PC-9 (cell line): ENCODE measurements around the gene MIGA1. TPM values are rescaled to one million over a fixed set of nuclear protein-coding genes. Genes with fewer than 3 reads are reported as not detected.

ENCODE experiments used
- BruUV-seq: library from RNA; stranded (reverse); fragments of 400-500 nt; replicated peaks from 2 replicates; lab custom pipeline; 2021; lab: Mats Ljungman, UMichigan
- CTCF ChIA-PET: fragments of 300-600 bp; sonication (Branson Sonifier 250); formaldehyde crosslinking; loops from one replicate; lab custom pipeline; 2022; ENCODE audit warnings: antibody characterized with exemption; lab: Charles Lee
- POLR2A ChIA-PET: fragments of 300-600 bp; sonication (Branson Sonifier 250); formaldehyde crosslinking; loops from one replicate; lab custom pipeline; 2022; ENCODE audit warnings: antibody characterized with exemption; ENCODE audit not compliant: unreplicated experiment; lab: Charles Lee
- DNase-seq, 2 experiments: peaks; one replicate each; pipeline versions ENCODE4 v3.0.0 to v3.0.0-alpha.2; 2015 to 2022; ENCODE audit warnings: mixed read lengths in 1 of 2
- H2AFZ ChIP-seq: fragments of 200-600 bp; sonication (generic); 2 replicates; pipeline ENCODE4 v1.8.1; 2017; ENCODE audit warnings: antibody characterized with exemption
- H3F3A ChIP-seq: fragments of 200-600 bp; sonication (generic); 2 replicates; pipeline ENCODE4 v1.8.1; 2017; ENCODE audit warnings: antibody characterized with exemption, mild to moderate bottlenecking, low read depth; ENCODE audit not compliant: insufficient read depth
- H3K27ac ChIP-seq: fragments of 200-600 bp; sonication (generic); 2 replicates; pipeline ENCODE4 v1.6.1; 2016; ENCODE audit warnings: mixed run types
- H3K27me3 ChIP-seq: fragments of 200-600 bp; sonication (generic); 2 replicates; pipeline ENCODE4 v1.6.1; 2016; ENCODE audit warnings: low read depth, mixed run types; ENCODE audit not compliant: insufficient read depth
- H3K36me3 ChIP-seq: fragments of 200-600 bp; sonication (generic); 2 replicates; pipeline ENCODE4 v1.6.1; 2016; ENCODE audit warnings: low read depth, mixed run types
- H3K4me1 ChIP-seq: fragments of 200-600 bp; sonication (generic); replicated peaks from 2 replicates; pipeline ENCODE4 v1.6.1; 2016; ENCODE audit warnings: mixed run types; ENCODE audit not compliant: insufficient read depth
- H3K4me2 ChIP-seq: fragments of 200-600 bp; sonication (generic); 2 replicates; pipeline ENCODE4 v1.6.1; 2017; ENCODE audit warnings: mixed run types
- H3K4me3 ChIP-seq: fragments of 200-600 bp; sonication (generic); 2 replicates; pipeline ENCODE4 v1.6.1; 2016; ENCODE audit warnings: mixed run types
- H3K79me2 ChIP-seq: fragments of 200-600 bp; sonication (generic); 2 replicates; pipeline ENCODE4 v1.6.1; 2017; ENCODE audit warnings: low read depth, mixed run types
- H3K9me2 ChIP-seq: fragments of 200-600 bp; sonication (generic); 2 replicates; pipeline ENCODE4 v1.8.1; 2017; ENCODE audit warnings: mild to moderate bottlenecking; ENCODE audit not compliant: insufficient read depth
- H3K9me3 ChIP-seq: fragments of 200-600 bp; sonication (generic); 2 replicates; pipeline ENCODE4 v1.8.1; 2016; ENCODE audit warnings: low read depth; ENCODE audit not compliant: insufficient read depth
- H4K20me1 ChIP-seq: fragments of 200-600 bp; sonication (generic); 2 replicates; pipeline ENCODE4 v1.8.1; 2017; ENCODE audit not compliant: insufficient read depth
- EZH2 ChIP-seq: fragments of 200-600 bp; sonication (generic); IDR thresholded peaks from 2 replicates; pipeline ENCODE4 v1.8.0; 2017; ENCODE audit warnings: antibody characterized with exemption, low read depth
- intact Hi-C: fragments of 100-400 bp; cut with micrococcal nuclease; formaldehyde crosslinking; loops from one replicate; pipeline ENCODE4 v1.10.0; 2022; ENCODE audit not compliant: unreplicated experiment
- total RNA-seq: library from RNA; stranded (reverse); gene quantifications from 2 replicates; pipeline ENCODE4 v1.2.3, GENCODE V29; 2021
- TF ChIP-seq, protein P1 (sequence below): fragments of 200-600 bp; sonication (generic); conservative IDR thresholded peaks from 2 replicates; pipeline ENCODE4 v1.6.1; 2017; ENCODE audit warnings: mixed run types, antibody characterized with exemption, mild to moderate bottlenecking, moderate library complexity

The MIGA1 gene
- total RNA-seq, 1 experiment from 2014 or later = 11.5 TPM

DNA sequence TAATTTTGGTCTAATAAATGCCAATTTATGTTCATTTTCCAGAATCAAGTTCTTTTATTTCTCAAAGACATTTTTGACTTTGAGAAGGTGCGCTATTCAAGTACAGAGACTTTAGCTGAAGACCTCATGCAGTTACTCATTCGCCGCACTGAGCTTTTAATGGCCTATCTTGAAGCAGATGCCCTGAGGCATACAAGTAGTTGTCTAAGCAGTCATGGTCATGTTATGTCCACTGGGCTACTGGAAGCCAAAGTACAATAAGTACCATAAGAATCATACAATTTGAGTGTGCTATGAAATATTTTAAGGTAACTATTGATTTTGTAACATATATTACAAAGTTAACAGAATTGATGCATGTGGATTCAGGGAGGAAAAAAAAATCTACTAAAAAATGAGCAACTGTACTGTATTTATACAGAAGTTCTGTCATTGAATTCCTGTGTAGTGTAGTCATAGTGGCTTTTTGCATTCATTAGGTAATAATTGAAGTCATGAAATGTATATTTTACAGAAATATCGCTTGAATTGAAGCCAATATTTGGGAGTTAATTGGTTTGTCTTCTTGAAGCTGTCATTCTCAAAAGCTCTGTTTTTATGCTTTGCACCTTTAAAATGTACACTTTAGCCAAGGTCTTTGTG lies 95.5 kb downstream of the MIGA1 start:
- Histone ChIP-seq H3K79me2 (no peaks in the 10 kb centered on the region), H3K4me1 (peaks cover 10% of the 10 kb centered on the region), H4K20me1 (no peaks in the 10 kb centered on the region), H2AFZ (no peak overlapping the region), H3K4me2 (no peak overlapping the region), H3K4me3 (no peak overlapping the region), H3K27ac (no peak overlapping the region), H3K9me2 (no peaks in the 10 kb centered on the region), H3K36me3 (no peaks in the 10 kb centered on the region), H3K27me3 (no peaks in the 10 kb centered on the region), H3F3A (no peaks in the 10 kb centered on the region), H3K9me3 (no peaks in the 10 kb centered on the region)
- no TSS peak for BruUV-seq
- no peak for TF ChIP-seq EZH2
- TF ChIP-seq, protein P1, sequence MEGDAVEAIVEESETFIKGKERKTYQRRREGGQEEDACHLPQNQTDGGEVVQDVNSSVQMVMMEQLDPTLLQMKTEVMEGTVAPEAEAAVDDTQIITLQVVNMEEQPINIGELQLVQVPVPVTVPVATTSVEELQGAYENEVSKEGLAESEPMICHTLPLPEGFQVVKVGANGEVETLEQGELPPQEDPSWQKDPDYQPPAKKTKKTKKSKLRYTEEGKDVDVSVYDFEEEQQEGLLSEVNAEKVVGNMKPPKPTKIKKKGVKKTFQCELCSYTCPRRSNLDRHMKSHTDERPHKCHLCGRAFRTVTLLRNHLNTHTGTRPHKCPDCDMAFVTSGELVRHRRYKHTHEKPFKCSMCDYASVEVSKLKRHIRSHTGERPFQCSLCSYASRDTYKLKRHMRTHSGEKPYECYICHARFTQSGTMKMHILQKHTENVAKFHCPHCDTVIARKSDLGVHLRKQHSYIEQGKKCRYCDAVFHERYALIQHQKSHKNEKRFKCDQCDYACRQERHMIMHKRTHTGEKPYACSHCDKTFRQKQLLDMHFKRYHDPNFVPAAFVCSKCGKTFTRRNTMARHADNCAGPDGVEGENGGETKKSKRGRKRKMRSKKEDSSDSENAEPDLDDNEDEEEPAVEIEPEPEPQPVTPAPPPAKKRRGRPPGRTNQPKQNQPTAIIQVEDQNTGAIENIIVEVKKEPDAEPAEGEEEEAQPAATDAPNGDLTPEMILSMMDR = no peak
- POLR2A ChIA-PET = interaction anchor here (0.5 kb wide), 1 partner anchor 196 kb away, joined by 3 read pairs; no protein-coding TSS in a partner anchor
- DNase-seq = peak in 1 of 2 experiments; percentile 52
- CTCF ChIA-PET = no interaction called here
- intact Hi-C loops = no loop called here

DNA sequence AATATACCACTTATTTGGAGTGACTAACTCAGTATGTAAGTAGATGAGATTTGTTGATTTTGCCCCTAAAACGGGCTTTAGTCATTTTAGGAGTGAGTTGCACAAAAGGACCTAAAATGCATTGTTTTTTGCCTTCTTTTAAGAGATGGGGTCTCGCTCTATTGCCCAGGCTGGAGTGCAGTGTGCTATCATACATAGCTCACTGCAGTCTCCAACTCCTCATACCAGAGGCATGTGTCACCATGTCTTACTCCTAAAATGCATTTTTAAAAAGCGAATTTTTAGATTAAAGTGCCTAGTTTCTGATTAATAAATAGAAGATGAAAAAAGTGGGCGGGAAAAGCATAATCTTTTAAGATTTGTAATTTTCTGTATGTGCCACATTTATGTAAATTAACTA lies 97.4 kb downstream of the MIGA1 start:
- POLR2A ChIA-PET = no interaction called here
- H3K4me2 ChIP-seq = no peak overlapping the region
- no peak overlapping the region for H3K27ac ChIP-seq
- H3K9me2 ChIP-seq = no peaks in the 10 kb centered on the region
- no TSS peak for BruUV-seq
- H3K4me3 ChIP-seq = no peak overlapping the region
- no peaks in the 10 kb centered on the region for H3K36me3 ChIP-seq
- intact Hi-C loops = no loop called here
- H3F3A ChIP-seq = no peaks in the 10 kb centered on the region
- no peak overlapping the region for H2AFZ ChIP-seq
- no peaks in the 10 kb centered on the region for H3K9me3 ChIP-seq
- no peaks in the 10 kb centered on the region for H4K20me1 ChIP-seq
- CTCF ChIA-PET = no interaction called here
- H3K27me3 ChIP-seq = no peaks in the 10 kb centered on the region
- peaks cover 10% of the 10 kb centered on the region for H3K4me1 ChIP-seq
- H3K79me2 ChIP-seq = no peaks in the 10 kb centered on the region
- TF ChIP-seq, protein P1 = no peak
- no peak for TF ChIP-seq EZH2
- DNase-seq = no peak

DNA sequence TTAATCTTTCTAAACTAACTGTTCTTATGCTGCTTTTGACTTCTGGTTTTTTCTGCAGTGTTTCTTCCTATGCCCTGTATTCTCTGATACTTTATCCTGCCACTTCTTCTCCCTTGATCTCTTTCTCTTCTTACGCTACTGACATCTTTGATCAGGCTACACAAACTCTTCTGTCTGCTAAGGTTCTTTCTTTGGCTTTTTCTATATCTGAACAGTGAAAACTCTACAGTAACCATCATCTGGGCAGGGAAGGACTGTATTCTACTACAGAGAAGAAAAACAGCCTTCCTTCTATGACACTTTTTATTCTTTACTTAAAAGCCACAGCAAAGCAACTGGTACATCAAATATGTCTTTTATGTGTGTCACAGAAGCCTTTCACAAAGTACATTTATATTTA lies 101.6 kb downstream of the MIGA1 start:
- POLR2A ChIA-PET = no interaction called here
- H3K9me3 ChIP-seq = no peaks in the 10 kb centered on the region
- no peaks in the 10 kb centered on the region for H3K79me2 ChIP-seq
- H3K4me1 ChIP-seq = no peaks in the 10 kb centered on the region
- no peak for DNase-seq
- no peak overlapping the region for H3K4me3 ChIP-seq
- intact Hi-C loops = no loop called here
- no peak for TF ChIP-seq EZH2
- TF ChIP-seq, protein P1 = no peak
- no peaks in the 10 kb centered on the region for H3K36me3 ChIP-seq
- H4K20me1 ChIP-seq = no peaks in the 10 kb centered on the region
- no peaks in the 10 kb centered on the region for H3K27me3 ChIP-seq
- CTCF ChIA-PET = no interaction called here
- no peaks in the 10 kb centered on the region for H3K9me2 ChIP-seq
- no peaks in the 10 kb centered on the region for H3F3A ChIP-seq
- no peak overlapping the region for H3K27ac ChIP-seq
- no peak overlapping the region for H2AFZ ChIP-seq
- BruUV-seq = no TSS peak
- H3K4me2 ChIP-seq = no peak overlapping the region
